ENCODE measurements around the gene IRS2. TPM values are rescaled to one million over a fixed set of nuclear protein-coding genes. Genes with fewer than 3 reads are reported as not detected.

IRS2 gene
- polyA plus RNA-seq, 1 donor (not counting 4 experiments of a cell fraction or from before 2014, with no cell fraction given): 2.3 TPM

- H3K36me3 ChIP-seq (ENCODE audit: control insufficient read depth in 2 of 2, extremely low read depth in 1 of 2, insufficient read depth in 2 of 2, low read length in 2 of 2): no peaks in the 10 kb centered on the region
- dilution Hi-C loops (cut with MboI; ENCODE audit: extremely low pct_ligation_motif_present, low sequenced_read_pairs): no loop called here
- no peak overlapping the region for H3K4me3 ChIP-seq (ENCODE audit: control insufficient read depth in 2 of 3, extremely low read depth in 1 of 3, insufficient read depth in 2 of 3, low read depth in 1 of 3, low read length in 3 of 3)
- DNase-seq (ENCODE audit: low read depth, low spot score) (no peak), FAIRE-seq (no peak)
- H3K9me1 ChIP-seq (ENCODE audit: control insufficient read depth, extremely low read depth, insufficient read depth, low read length): no peaks in the 10 kb centered on the region
- no peak overlapping the region for H2AFZ ChIP-seq (ENCODE audit: control insufficient read depth, low read length)
- no peak overlapping the region for H3K9ac ChIP-seq (ENCODE audit: control insufficient read depth, extremely low read depth, insufficient read depth, low read length)
- TF ChIP-seq EZH2 (IDR thresholded peaks at IDR 0.05; ENCODE audit: low read length) (no peak), CTCF (optimal IDR thresholded peaks at IDR 0.05 in 1 of 3, IDR thresholded peaks at IDR 0.05 in 1 of 3, conservative IDR thresholded peaks at IDR 0.05 in 1 of 3; ENCODE audit: extremely low read depth in 1 of 3, insufficient read depth in 2 of 3, low read length in 3 of 3) (no peak)
- H3K27me3 ChIP-seq (ENCODE audit: control insufficient read depth, extremely low read depth, insufficient read depth, low read length): no peaks in the 10 kb centered on the region
- peaks cover 3% of the 10 kb centered on the region for H3K9me3 ChIP-seq (ENCODE audit: control insufficient read depth, low read depth, low read length)
- H3K79me2 ChIP-seq (ENCODE audit: control insufficient read depth, insufficient read depth, low read length): no peaks in the 10 kb centered on the region
- H3K4me1 ChIP-seq (ENCODE audit: control insufficient read depth, extremely low read depth, insufficient read depth, low read length): peaks cover 34% of the 10 kb centered on the region
- H3K4me2 ChIP-seq (ENCODE audit: control insufficient read depth, extremely low read depth, insufficient read depth, low read depth, low read length): no peak overlapping the region
- no peak overlapping the region for H3K27ac ChIP-seq (ENCODE audit: control insufficient read depth, insufficient read depth, low read length)
- no peaks in the 10 kb centered on the region for H4K20me1 ChIP-seq (ENCODE audit: control insufficient read depth, extremely low read depth, insufficient read depth, low read length)
These were observed 45.7 kb downstream of the IRS2 start for GRCh38 chr13:109740721-109741120.

- TF ChIP-seq EZH2 (IDR thresholded peaks at IDR 0.05; ENCODE audit: low read length) (no peak), CTCF (optimal IDR thresholded peaks at IDR 0.05 in 1 of 3, IDR thresholded peaks at IDR 0.05 in 1 of 3, conservative IDR thresholded peaks at IDR 0.05 in 1 of 3; ENCODE audit: extremely low read depth in 1 of 3, insufficient read depth in 2 of 3, low read length in 3 of 3) (no peak)
- H4K20me1 ChIP-seq (ENCODE audit: control insufficient read depth, extremely low read depth, insufficient read depth, low read length): no peaks in the 10 kb centered on the region
- H3K36me3 ChIP-seq (ENCODE audit: control insufficient read depth in 2 of 2, extremely low read depth in 1 of 2, insufficient read depth in 2 of 2, low read length in 2 of 2): no peaks in the 10 kb centered on the region
- H3K4me2 ChIP-seq (ENCODE audit: control insufficient read depth, extremely low read depth, insufficient read depth, low read depth, low read length): no peak overlapping the region
- DNase-seq (ENCODE audit: low read depth, low spot score) (no peak), FAIRE-seq (no peak)
- no peak overlapping the region for H3K4me3 ChIP-seq (ENCODE audit: control insufficient read depth in 2 of 3, extremely low read depth in 1 of 3, insufficient read depth in 2 of 3, low read depth in 1 of 3, low read length in 3 of 3)
- H2AFZ ChIP-seq (ENCODE audit: control insufficient read depth, low read length): no peak overlapping the region
- H3K4me1 ChIP-seq (ENCODE audit: control insufficient read depth, extremely low read depth, insufficient read depth, low read length): peaks cover 34% of the 10 kb centered on the region
- H3K79me2 ChIP-seq (ENCODE audit: control insufficient read depth, insufficient read depth, low read length): no peaks in the 10 kb centered on the region
- H3K27ac ChIP-seq (ENCODE audit: control insufficient read depth, insufficient read depth, low read length): no peak overlapping the region
- no peaks in the 10 kb centered on the region for H3K27me3 ChIP-seq (ENCODE audit: control insufficient read depth, extremely low read depth, insufficient read depth, low read length)
- H3K9me1 ChIP-seq (ENCODE audit: control insufficient read depth, extremely low read depth, insufficient read depth, low read length): no peaks in the 10 kb centered on the region
- H3K9ac ChIP-seq (ENCODE audit: control insufficient read depth, extremely low read depth, insufficient read depth, low read length): no peak overlapping the region
- dilution Hi-C loops (cut with MboI; ENCODE audit: extremely low pct_ligation_motif_present, low sequenced_read_pairs): no loop called here
- H3K9me3 ChIP-seq (ENCODE audit: control insufficient read depth, low read depth, low read length): peaks cover 3% of the 10 kb centered on the region
These were observed 46.3 kb downstream of the IRS2 start for GRCh38 chr13:109740121-109740520.
